Mucosa of gallbladder (tissue), 1 donor: ENCODE results near the gene TAOK2. TPM values are rescaled to one million over a fixed set of nuclear protein-coding genes. Genes with fewer than 3 reads are reported as not detected.
"Not testable (repeated sequence)": the region's sequence is repeated elsewhere in the genome, so short reads cannot be mapped to it uniquely, and the experiment has no call there.

Experiments
- DNase-seq: peaks from one replicate; pipeline ENCODE4 v3.0.0-alpha.2; 2020; ENCODE audit warnings: low spot score
- total RNA-seq: library from RNA; stranded (reverse); gene quantifications from one replicate; pipeline ENCODE4 v1.2.1, GENCODE V29; 2021
- donor health status: DM: no; HTN: no; CAD: no.

TAOK2 gene
- total RNA-seq, 1 donor from 2014 or later = 67.3 TPM

- DNase-seq = no peak
These were observed 49.9 kb downstream of the TAOK2 start for GRCh38 chr16:30023586-30023985.

- DNase-seq = no peak
These were observed 50.8 kb downstream of the TAOK2 start for GRCh38 chr16:30024451-30024850.

- no peak for DNase-seq
These were observed 51.5 kb downstream of the TAOK2 start for GRCh38 chr16:30025156-30025555.

- no peak for DNase-seq
These were observed 51.9 kb downstream of the TAOK2 start for GRCh38 chr16:30025574-30025973.

GRCh38 chr16:30026449-30026848 lies 52.8 kb downstream of the TAOK2 start:
- DNase-seq = no peak

GRCh38 chr16:30027588-30028437 lies 54.1 kb downstream of the TAOK2 start:
- DNase-seq = no peak

GRCh38 chr16:30028438-30029076 lies 54.9 kb downstream of the TAOK2 start:
- DNase-seq = no peak

- no peak for DNase-seq
These were observed 56.5 kb downstream of the TAOK2 start for GRCh38 chr16:30030011-30030685.

- no peak for DNase-seq
These were observed 57.3 kb downstream of the TAOK2 start, which contains the start of gene TLCD3B for GRCh38 chr16:30030841-30031413. TLCD3B (minus strand) TSS chr16:30031271; CDS start chr16:30030527, 744 bp downstream.

- DNase-seq = no peak
These were observed 57.8 kb downstream of the TAOK2 start for GRCh38 chr16:30031477-30031918.

GRCh38 chr16:30032083-30032819 lies 58.6 kb downstream of the TAOK2 start:
- DNase-seq = peak; percentile 57

GRCh38 chr16:30033270-30033669 lies 59.6 kb downstream of the TAOK2 start:
- no peak for DNase-seq

- DNase-seq = no peak
These were observed 66.6 kb downstream of the TAOK2 start for GRCh38 chr16:30040221-30040620.

GRCh38 chr16:30040690-30041089 lies 67.0 kb downstream of the TAOK2 start:
- DNase-seq = not testable (repeated sequence)

- no peak for DNase-seq
These were observed 68.2 kb downstream of the TAOK2 start for GRCh38 chr16:30041841-30042240.

Other genes with a start within 250 kb of the TAOK2 start
- gene C16orf54, start 227.9 kb upstream of the TAOK2 start, total RNA-seq = 3.0 TPM
- gene ZG16, start 195.6 kb upstream of the TAOK2 start, total RNA-seq = not detected
- gene KIF22, start 183.1 kb upstream of the TAOK2 start, total RNA-seq = 21.6 TPM
- gene MAZ, start 167.3 kb upstream of the TAOK2 start, total RNA-seq = 192 TPM
- 20.8 TPM for gene PRRT2, start 161.7 kb upstream of the TAOK2 start, total RNA-seq
- gene PAGR1, start 157.7 kb upstream of the TAOK2 start, total RNA-seq = 38.9 TPM
- 253 TPM for gene MVP, start 153.4 kb upstream of the TAOK2 start, total RNA-seq
- gene CDIPT, start 110.6 kb upstream of the TAOK2 start, total RNA-seq = 110 TPM
- 113 TPM for gene SEZ6L2, start 74.3 kb upstream of the TAOK2 start, total RNA-seq
- 94.5 TPM for gene ASPHD1, start 73.4 kb upstream of the TAOK2 start, total RNA-seq
- gene KCTD13, start 47.6 kb upstream of the TAOK2 start, total RNA-seq = 28.4 TPM
- 167 TPM for gene TMEM219, start 11.8 kb upstream of the TAOK2 start, total RNA-seq
- 16.3 TPM for gene HIRIP3, start 21.7 kb downstream of the TAOK2 start, total RNA-seq
- gene INO80E, start 22.4 kb downstream of the TAOK2 start, total RNA-seq = 88.4 TPM
- gene DOC2A, start 37.2 kb downstream of the TAOK2 start, total RNA-seq = 18.8 TPM
- gene C16orf92, start 49.3 kb downstream of the TAOK2 start, total RNA-seq = not detected
- not detected for gene TLCD3B, start 57.4 kb downstream of the TAOK2 start, total RNA-seq
- 1,422 TPM for gene ALDOA, start 91.9 kb downstream of the TAOK2 start, total RNA-seq
- 95.3 TPM for gene PPP4C, start 102.1 kb downstream of the TAOK2 start, total RNA-seq
- gene TBX6, start 118.1 kb downstream of the TAOK2 start, total RNA-seq = 3.7 TPM
- gene YPEL3, start 122.3 kb downstream of the TAOK2 start, total RNA-seq = 81.7 TPM
- 11.2 TPM for gene GDPD3, start 139.7 kb downstream of the TAOK2 start, total RNA-seq
- gene MAPK3, start 149.4 kb downstream of the TAOK2 start, total RNA-seq = 109 TPM
- gene CORO1A, start 209.7 kb downstream of the TAOK2 start, total RNA-seq = 58.5 TPM
- gene BOLA2B, start 219.8 kb downstream of the TAOK2 start, total RNA-seq = 59.4 TPM
- gene SLX1A, start 220.0 kb downstream of the TAOK2 start, total RNA-seq = 70.4 TPM
- gene SULT1A3, start 225.4 kb downstream of the TAOK2 start, total RNA-seq = 19.4 TPM